CD8-positive, alpha-beta memory T cell (primary cell): ENCODE data around the gene ICE1. TPM values are rescaled to one million over a fixed set of nuclear protein-coding genes. Genes with fewer than 3 reads are reported as not detected.
A peak's percentile ranks its signal among the peaks of the same experiment; 100 is the strongest.

Experiments
- CTCF ChIA-PET: fragments of 350-600 bp; sonication (Branson Sonifier 250); formaldehyde crosslinking; loops from one replicate; lab custom pipeline; 2021; ENCODE audit warnings: antibody characterized with exemption; lab: Charles Lee
- POLR2A ChIA-PET: fragments of 350-600 bp; sonication (Branson Sonifier 250); formaldehyde crosslinking; loops from one replicate; lab custom pipeline; 2021; ENCODE audit warnings: antibody characterized with exemption; lab: Charles Lee
- DNase-seq, 5 donors: peaks; one replicate each; pipeline versions ENCODE4 v3.0.0 to v3.0.0-alpha.2; 2020 to 2022; ENCODE audit warnings: mixed read lengths in 1 of 5
- H3K27ac ChIP-seq: one replicate; pipeline ENCODE4 v1.7.0; 2013; ENCODE audit warnings: low read depth, mild to moderate bottlenecking, low read length, moderate library complexity
- H3K27me3 ChIP-seq: 2 replicates; pipeline ENCODE4 v1.7.0; 2013; ENCODE audit warnings: low read length, mild to moderate bottlenecking; ENCODE audit not compliant: insufficient read depth, poor library complexity, severe bottlenecking
- H3K36me3 ChIP-seq: 2 replicates; pipeline ENCODE4 v1.7.0; 2013; ENCODE audit warnings: mild to moderate bottlenecking, low read length, moderate library complexity; ENCODE audit not compliant: insufficient read depth
- H3K4me1 ChIP-seq: 2 replicates; pipeline ENCODE4 v1.7.0; 2013; ENCODE audit warnings: mild to moderate bottlenecking, low read length, moderate library complexity; ENCODE audit not compliant: insufficient read depth
- H3K4me3 ChIP-seq: 2 replicates; pipeline ENCODE4 v1.7.0; 2013; ENCODE audit warnings: mild to moderate bottlenecking, low read length
- H3K9me3 ChIP-seq: 2 replicates; pipeline ENCODE4 v1.7.0; 2013; ENCODE audit warnings: mild to moderate bottlenecking, low read length
- H3K27ac Mint-ChIP-seq, 8 donors: one replicate each; pipeline ENCODE4 v1.8.0; 2020 to 2021; ENCODE audit warnings: mixed read lengths in 8 of 8, mild to moderate bottlenecking in 6 of 8, inconsistent platforms in 3 of 8, moderate library complexity in 3 of 8
- H3K27me3 Mint-ChIP-seq, 2 donors: one replicate each; pipeline ENCODE4 v1.8.0; 2020 to 2021; ENCODE audit warnings: mixed read lengths in 2 of 2, mild to moderate bottlenecking in 1 of 2, moderate library complexity in 1 of 2
- H3K36me3 Mint-ChIP-seq, 3 donors: one replicate each; pipeline ENCODE4 v1.8.0; 2020 to 2021; ENCODE audit warnings: mixed read lengths in 3 of 3, inconsistent platforms in 1 of 3, mild to moderate bottlenecking in 1 of 3
- H3K4me1 Mint-ChIP-seq, 3 donors: one replicate each; pipeline ENCODE4 v1.8.0; 2020 to 2021; ENCODE audit warnings: mixed read lengths in 3 of 3, inconsistent platforms in 1 of 3, mild to moderate bottlenecking in 1 of 3
- H3K4me3 Mint-ChIP-seq, 7 donors: one replicate each; pipeline ENCODE4 v1.8.0; 2020 to 2021; ENCODE audit warnings: mixed read lengths in 7 of 7, mild to moderate bottlenecking in 6 of 7, moderate library complexity in 4 of 7, inconsistent platforms in 2 of 7
- H3K9me3 Mint-ChIP-seq, 5 donors: one replicate each; pipeline ENCODE4 v1.8.0; 2020 to 2022; ENCODE audit warnings: mixed read lengths in 5 of 5, mild to moderate bottlenecking in 3 of 5, moderate library complexity in 2 of 5, inconsistent platforms in 1 of 5
- polyA plus RNA-seq: library from polyadenylated mRNA; unstranded; fragments of 300-500 nt; fragmentation: Illumina TruSeq; gene quantifications from one replicate; pipeline ENCODE4 v1.2.3, GENCODE V29; 2021
- total RNA-seq, 2 experiments: library from RNA; stranded (reverse); gene quantifications; one replicate each; pipeline ENCODE4 v1.2.3, GENCODE V29; 2021

ICE1 gene
- total and polyA plus RNA-seq, 3 experiments from 2014 or later, result 20.4 to 41.7 (median 38.7) TPM

DNA sequence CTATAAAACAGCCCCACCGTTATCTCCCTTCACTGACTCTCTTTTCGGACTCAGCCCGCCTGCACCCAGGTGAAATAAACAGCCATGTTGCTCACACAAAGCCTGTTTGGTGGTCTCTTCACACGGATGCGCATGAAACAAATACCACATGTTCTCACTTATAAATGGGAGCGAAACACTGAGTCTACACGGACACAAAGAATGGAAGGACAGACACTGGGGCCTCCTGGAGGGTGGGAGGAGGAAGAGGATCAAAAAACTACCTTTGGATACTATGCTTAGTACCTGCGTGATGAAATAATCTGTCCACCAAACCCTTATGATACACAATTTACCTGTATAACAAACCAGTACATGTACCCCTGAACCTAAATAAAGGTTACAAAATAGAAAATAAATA is 98.6 kb downstream of the ICE1 start:
- POLR2A ChIA-PET, result no interaction called here
- Histone ChIP-seq H3K4me1 (peaks cover 7% of the 10 kb centered on the region), H3K27ac (no peak overlapping the region), H3K36me3 (no peaks in the 10 kb centered on the region), H3K9me3 (no peaks in the 10 kb centered on the region), H3K27me3 (no peaks in the 10 kb centered on the region), H3K4me3 (no peak overlapping the region)
- peaks cover 0 to 4% (median 0%) of the 10 kb centered on the region in 5 donors for H3K9me3 Mint-ChIP-seq
- DNase-seq, result no peak
- no peak overlapping the region for H3K27ac Mint-ChIP-seq
- no peak overlapping the region for H3K4me3 Mint-ChIP-seq
- H3K4me1 Mint-ChIP-seq, result peaks cover 13 to 16% (median 16%) of the 10 kb centered on the region in 3 donors
- H3K36me3 Mint-ChIP-seq, result peaks cover 4 to 12% (median 7%) of the 10 kb centered on the region in 3 donors
- H3K27me3 Mint-ChIP-seq, result peaks cover 12 to 13% of the 10 kb centered on the region in 2 donors
- CTCF ChIA-PET, result no interaction called here

DNA sequence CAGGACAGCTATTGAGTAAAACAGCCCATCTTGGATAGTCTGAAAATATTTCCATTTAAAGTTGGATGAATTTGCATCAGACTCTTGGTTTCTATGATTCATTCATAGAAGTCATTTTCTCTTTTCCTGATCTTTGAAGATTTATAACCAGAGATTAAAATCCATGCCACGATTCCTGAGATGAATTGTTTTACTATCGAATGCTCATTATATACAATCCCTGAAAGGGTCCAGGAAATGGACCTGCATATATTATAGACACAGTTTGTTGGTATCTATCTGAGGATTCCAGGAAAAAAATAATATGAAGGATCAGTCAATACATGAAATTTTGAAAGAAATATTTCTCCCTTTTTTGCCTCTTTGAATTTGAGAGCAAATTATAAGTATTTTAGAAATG is 99.0 kb downstream of the ICE1 start:
- Histone ChIP-seq H3K9me3 (no peaks in the 10 kb centered on the region), H3K36me3 (no peaks in the 10 kb centered on the region), H3K27ac (no peak overlapping the region), H3K4me3 (no peak overlapping the region), H3K27me3 (no peaks in the 10 kb centered on the region), H3K4me1 (peaks cover 7% of the 10 kb centered on the region)
- H3K4me1 Mint-ChIP-seq, result peaks cover 13 to 16% (median 16%) of the 10 kb centered on the region in 3 donors
- CTCF ChIA-PET, result no interaction called here
- H3K4me3 Mint-ChIP-seq, result no peak overlapping the region
- H3K27me3 Mint-ChIP-seq, result peaks cover 9 to 10% of the 10 kb centered on the region in 2 donors
- DNase-seq, result no peak
- peaks cover 0 to 4% (median 0%) of the 10 kb centered on the region in 5 donors for H3K9me3 Mint-ChIP-seq
- peaks cover 4 to 14% (median 7%) of the 10 kb centered on the region in 3 donors for H3K36me3 Mint-ChIP-seq
- POLR2A ChIA-PET, result no interaction called here
- H3K27ac Mint-ChIP-seq, result peak overlapping the region in 1 of 8 donors; percentile 27

DNA sequence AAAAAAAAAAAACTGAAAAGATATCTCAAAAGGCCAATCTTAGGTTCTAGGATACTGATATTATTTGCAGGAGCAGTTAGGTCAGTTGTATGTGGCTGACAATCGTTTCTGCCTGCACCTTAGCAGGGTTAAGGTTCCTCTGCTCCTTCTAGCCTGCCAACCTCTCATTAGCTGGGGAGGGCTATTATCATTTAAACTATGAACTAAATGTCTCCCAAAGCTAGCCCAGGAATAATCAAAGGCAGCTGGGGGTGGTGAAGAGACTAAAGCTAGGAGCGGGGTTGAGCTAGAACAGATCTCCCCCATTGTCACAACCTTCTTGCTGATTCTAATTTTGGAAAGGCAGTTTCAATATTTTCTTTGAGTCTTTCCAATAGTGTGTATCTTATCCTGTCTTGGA is 99.9 kb downstream of the ICE1 start:
- H3K27me3 ChIP-seq, result no peaks in the 10 kb centered on the region
- H3K9me3 ChIP-seq, result no peaks in the 10 kb centered on the region
- Mint-ChIP-seq H3K9me3 (peaks cover 0 to 4% (median 0%) of the 10 kb centered on the region in 5 donors), H3K4me1 (peaks cover 13 to 16% (median 16%) of the 10 kb centered on the region in 3 donors), H3K27me3 (peaks cover under 1 to 6% of the 10 kb centered on the region in 2 donors), H3K4me3 (no peak overlapping the region), H3K27ac (peak overlapping the region in 1 of 8 donors; percentile 27), H3K36me3 (peaks cover 4 to 14% (median 7%) of the 10 kb centered on the region in 3 donors)
- H3K27ac ChIP-seq, result no peak overlapping the region
- DNase-seq, result no peak
- no peak overlapping the region for H3K4me3 ChIP-seq
- peaks cover 7% of the 10 kb centered on the region for H3K4me1 ChIP-seq
- ChIA-PET CTCF (no interaction called here), POLR2A (interaction anchor here (0.7 kb wide), 1 partner anchor 100 kb away, joined by 3 read pairs; no protein-coding TSS in a partner anchor)
- no peaks in the 10 kb centered on the region for H3K36me3 ChIP-seq

DNA sequence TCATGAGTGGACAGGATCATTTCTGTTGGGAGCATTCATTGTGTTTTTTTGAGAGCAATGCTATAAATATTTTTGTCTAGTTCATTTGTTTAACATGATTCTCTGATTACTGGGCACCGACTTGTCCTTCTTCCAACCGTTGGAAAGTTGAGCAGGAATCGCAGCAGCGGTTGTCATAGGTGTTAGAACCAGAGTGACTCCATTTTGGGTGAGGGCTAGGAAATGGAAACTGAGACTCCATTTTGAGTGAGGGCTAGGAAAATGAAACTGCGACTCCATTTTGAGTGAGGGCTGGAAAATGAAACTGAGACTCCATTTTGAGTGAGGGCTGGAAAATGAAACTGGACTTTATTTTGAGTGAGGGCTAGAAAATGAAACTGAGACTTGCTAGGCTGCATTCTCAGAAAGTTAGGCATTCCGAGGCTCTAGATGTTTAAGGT is 100.6 kb downstream of the ICE1 start:
- Mint-ChIP-seq H3K9me3 (peaks cover 0 to 4% (median 0%) of the 10 kb centered on the region in 5 donors), H3K27me3 (peaks cover 0 to 4% of the 10 kb centered on the region in 2 donors), H3K4me3 (peak overlapping the region in 6 of 7 donors; percentile 19 to 86 (median 66)), H3K36me3 (peaks cover 4 to 16% (median 7%) of the 10 kb centered on the region in 3 donors), H3K27ac (peak overlapping the region; percentile 3 to 88 (median 71)), H3K4me1 (peaks cover 13 to 16% (median 16%) of the 10 kb centered on the region in 3 donors)
- DNase-seq, result peak in 4 of 5 donors; percentile 7 to 59 (median 50)
- no peaks in the 10 kb centered on the region for H3K36me3 ChIP-seq
- H3K9me3 ChIP-seq, result no peaks in the 10 kb centered on the region
- peak overlapping the region; percentile 33 for H3K4me3 ChIP-seq
- no peaks in the 10 kb centered on the region for H3K27me3 ChIP-seq
- CTCF ChIA-PET, result no interaction called here
- H3K27ac ChIP-seq, result no peak overlapping the region
- H3K4me1 ChIP-seq, result peaks cover 7% of the 10 kb centered on the region
- POLR2A ChIA-PET, result no interaction called here

DNA sequence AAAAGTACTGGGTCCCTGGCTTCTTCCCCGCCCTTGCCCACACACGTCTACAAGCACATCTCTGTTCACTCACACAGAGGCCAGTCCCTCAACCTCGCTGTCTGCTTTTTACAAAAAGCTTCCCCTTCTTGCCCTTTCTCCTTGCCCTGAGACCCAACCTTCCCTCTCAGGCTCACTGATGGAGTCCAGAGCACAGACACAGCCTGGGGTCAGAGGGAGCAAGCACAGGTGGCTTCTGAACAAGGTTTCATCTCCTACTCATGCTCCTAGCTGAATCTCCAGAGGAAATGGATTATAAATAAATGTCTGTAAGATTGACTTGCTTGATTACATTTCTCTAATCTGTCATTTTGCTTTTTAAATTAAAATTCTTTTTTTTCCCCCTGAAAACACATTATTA is 101.8 kb downstream of the ICE1 start:
- peak overlapping the region in 6 of 7 donors; percentile 21 to 52 (median 32) for H3K4me3 Mint-ChIP-seq
- H3K4me1 Mint-ChIP-seq, result peaks cover 13 to 16% (median 16%) of the 10 kb centered on the region in 3 donors
- peak overlapping the region in 4 of 8 donors; percentile 43 to 66 (median 55) for H3K27ac Mint-ChIP-seq
- peaks cover 0 to 4% of the 10 kb centered on the region in 2 donors for H3K27me3 Mint-ChIP-seq
- Histone ChIP-seq H3K4me3 (no peak overlapping the region), H3K27ac (no peak overlapping the region), H3K9me3 (no peaks in the 10 kb centered on the region), H3K4me1 (peaks cover 7% of the 10 kb centered on the region), H3K27me3 (no peaks in the 10 kb centered on the region), H3K36me3 (no peaks in the 10 kb centered on the region)
- ChIA-PET POLR2A (no interaction called here), CTCF (no interaction called here)
- DNase-seq, result no peak
- H3K9me3 Mint-ChIP-seq, result peaks cover 0 to 6% (median 3%) of the 10 kb centered on the region in 5 donors
- peaks cover 4 to 20% (median 7%) of the 10 kb centered on the region in 3 donors for H3K36me3 Mint-ChIP-seq

DNA sequence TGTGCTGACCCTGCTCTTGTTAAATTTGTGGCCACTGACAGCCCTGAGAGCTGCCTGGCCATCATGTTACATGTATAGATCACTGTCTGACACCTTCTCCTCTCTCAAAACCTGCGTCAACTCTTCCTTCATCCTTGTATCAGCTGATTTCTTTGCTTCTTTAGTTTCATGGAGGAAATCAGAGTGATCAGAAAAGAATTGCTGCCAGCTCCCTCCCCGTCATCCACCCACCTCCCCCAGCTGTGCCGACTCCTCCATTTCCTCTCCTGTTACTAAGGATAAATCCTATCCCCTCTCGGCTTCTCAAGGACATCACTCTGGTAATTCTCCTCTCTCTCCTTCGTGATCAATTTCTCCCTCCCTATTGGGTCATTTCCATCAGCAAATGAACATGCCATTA is 108.9 kb downstream of the ICE1 start:
- DNase-seq, result no peak
- Histone ChIP-seq H3K4me3 (no peak overlapping the region), H3K9me3 (no peaks in the 10 kb centered on the region), H3K4me1 (no peaks in the 10 kb centered on the region), H3K27ac (no peak overlapping the region), H3K36me3 (no peaks in the 10 kb centered on the region), H3K27me3 (no peaks in the 10 kb centered on the region)
- ChIA-PET CTCF (no interaction called here), POLR2A (no interaction called here)
- Mint-ChIP-seq H3K4me3 (no peak overlapping the region), H3K27ac (no peak overlapping the region), H3K27me3 (peaks cover 35 to 57% of the 10 kb centered on the region in 2 donors), H3K4me1 (peaks cover 4 to 8% (median 7%) of the 10 kb centered on the region in 3 donors), H3K9me3 (peaks cover 0 to 5% (median 4%) of the 10 kb centered on the region in 5 donors), H3K36me3 (peaks cover 0 to 17% (median 0%) of the 10 kb centered on the region in 3 donors)

DNA sequence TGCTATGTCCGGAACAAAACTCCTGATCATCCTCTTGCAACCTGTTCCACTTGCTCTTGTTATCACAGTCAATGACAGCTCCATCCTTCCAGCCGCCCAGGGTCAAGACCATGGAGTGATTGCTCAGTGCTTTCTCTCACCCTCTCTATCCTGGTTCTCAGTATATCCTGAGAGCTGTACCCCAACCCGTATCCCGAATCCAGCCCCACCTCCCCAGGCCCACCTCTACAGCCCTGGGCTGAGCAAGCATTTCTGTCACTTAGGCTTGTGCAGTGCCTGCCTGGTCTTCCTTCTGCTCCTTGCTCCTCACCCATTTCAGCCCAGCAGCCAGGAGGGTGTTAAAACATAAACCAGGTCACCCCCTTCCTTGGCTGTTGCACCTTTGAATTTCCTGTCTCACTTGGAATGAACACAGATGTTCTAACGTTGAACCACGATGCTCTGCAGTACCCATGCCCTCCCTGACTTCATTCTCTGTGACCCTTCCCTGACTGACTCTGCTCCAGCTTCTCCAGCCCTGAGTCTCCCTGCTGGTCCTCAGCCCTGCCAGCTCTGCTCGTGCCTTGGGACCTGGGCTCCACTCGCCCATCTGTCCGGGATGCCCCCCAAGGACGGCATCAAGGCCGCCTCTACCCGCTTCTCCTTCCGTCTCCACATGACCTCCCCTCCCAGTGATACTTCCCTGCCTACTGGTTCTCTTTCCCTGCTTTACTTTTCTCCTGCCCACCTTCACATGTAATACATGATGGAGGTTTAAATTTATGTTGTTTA is 110.0 kb downstream of the ICE1 start:
- DNase-seq, result no peak
- POLR2A ChIA-PET, result no interaction called here
- Mint-ChIP-seq H3K4me1 (peaks cover 4 to 8% (median 7%) of the 10 kb centered on the region in 3 donors), H3K4me3 (no peak overlapping the region), H3K27ac (no peak overlapping the region), H3K27me3 (peaks cover 40 to 67% of the 10 kb centered on the region in 2 donors), H3K36me3 (peaks cover 0 to 17% (median 0%) of the 10 kb centered on the region in 3 donors), H3K9me3 (peaks cover 0 to 5% (median 4%) of the 10 kb centered on the region in 5 donors)
- CTCF ChIA-PET, result no interaction called here
- no peaks in the 10 kb centered on the region for H3K4me1 ChIP-seq
- no peaks in the 10 kb centered on the region for H3K36me3 ChIP-seq
- no peak overlapping the region for H3K4me3 ChIP-seq
- H3K27ac ChIP-seq, result no peak overlapping the region
- no peaks in the 10 kb centered on the region for H3K9me3 ChIP-seq
- H3K27me3 ChIP-seq, result no peaks in the 10 kb centered on the region

DNA sequence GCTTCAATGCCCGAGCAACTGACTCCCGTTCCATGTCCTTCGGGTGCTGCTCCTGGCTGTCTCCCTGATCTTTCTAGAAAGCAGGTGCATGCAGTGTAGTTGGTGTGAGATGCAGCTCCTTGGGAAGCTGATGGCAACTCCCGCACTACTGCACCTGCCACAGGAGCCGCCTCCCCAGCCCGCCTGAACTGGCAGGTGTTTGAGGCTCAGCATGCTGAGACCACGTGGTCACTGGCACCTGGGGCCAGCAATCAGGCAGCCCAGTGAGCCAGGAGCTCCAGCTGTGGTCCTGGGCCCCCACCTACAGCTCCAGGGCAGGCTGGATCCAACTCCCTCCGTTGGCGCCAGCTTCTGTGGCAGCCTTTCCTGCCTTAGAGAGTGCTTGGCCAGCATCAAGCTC is 111.5 kb downstream of the ICE1 start:
- Histone ChIP-seq H3K36me3 (no peaks in the 10 kb centered on the region), H3K4me1 (no peaks in the 10 kb centered on the region), H3K4me3 (no peak overlapping the region), H3K27me3 (no peaks in the 10 kb centered on the region), H3K27ac (no peak overlapping the region), H3K9me3 (no peaks in the 10 kb centered on the region)
- Mint-ChIP-seq H3K4me3 (peak overlapping the region in 1 of 7 donors; percentile 1), H3K36me3 (peaks cover 0 to 11% (median 0%) of the 10 kb centered on the region in 3 donors), H3K4me1 (peaks cover 4 to 8% (median 7%) of the 10 kb centered on the region in 3 donors), H3K27ac (no peak overlapping the region), H3K9me3 (peaks cover 0 to 4% (median 1%) of the 10 kb centered on the region in 5 donors), H3K27me3 (peaks cover 41 to 79% of the 10 kb centered on the region in 2 donors)
- CTCF ChIA-PET, result no interaction called here
- no peak for DNase-seq
- POLR2A ChIA-PET, result no interaction called here
